GM19043 (cell line): ENCODE data around the gene GBP3.
"Not testable (repeated sequence)": the region's sequence is repeated elsewhere in the genome, so short reads cannot be mapped to it uniquely, and the experiment has no call there.

Experiments
- ATAC-seq: cut with Tn5 transposase; IDR thresholded peaks from one replicate; pipeline ENCODE4 v1.9.1; 2021; ENCODE audit warnings: low read depth; ENCODE audit not compliant: unreplicated experiment

The GBP3 gene

GRCh38 chr1:88979749-88980116, 42.9 kb downstream of the GBP3 start:
- no peak for ATAC-seq

GRCh38 chr1:88979054-88979748, 43.5 kb downstream of the GBP3 start:
- ATAC-seq, result no peak

DNA sequence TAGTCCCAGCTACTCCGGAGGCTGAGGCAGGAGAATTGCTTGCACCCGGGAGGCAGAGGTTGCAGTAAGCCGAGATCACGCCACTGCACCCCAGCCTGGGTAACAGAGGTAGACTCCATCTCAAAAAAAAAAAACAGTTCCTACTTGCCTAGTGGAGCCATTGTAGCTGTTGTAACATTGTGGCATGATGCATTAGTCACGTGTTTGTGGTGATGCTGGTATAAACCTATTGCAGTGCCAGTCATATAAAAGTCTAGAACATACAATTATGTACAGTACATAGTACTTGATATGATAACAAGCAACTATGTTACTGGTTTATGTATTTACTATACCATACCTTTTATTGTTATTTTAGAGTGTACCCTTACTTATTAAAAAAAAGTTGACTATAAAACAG, 46.4 kb downstream of the GBP3 start:
- no peak for ATAC-seq

GRCh38 chr1:88974616-88975172, 48.0 kb downstream of the GBP3 start:
- ATAC-seq, result not testable (repeated sequence)

GRCh38 chr1:88973520-88974137, 49.0 kb downstream of the GBP3 start:
- no peak for ATAC-seq

- no peak for ATAC-seq
Measured at GRCh38 chr1:88961647-88962275, 60.9 kb downstream of the GBP3 start.

- ATAC-seq, result no peak
Measured at GRCh38 chr1:88961081-88961480, 61.6 kb downstream of the GBP3 start.
